A172 (cell line): ENCODE measurements around the gene TGFBR2. TPM values are rescaled to one million over a fixed set of nuclear protein-coding genes. Genes with fewer than 3 reads are reported as not detected.
"Not testable (repeated sequence)": the region's sequence is repeated elsewhere in the genome, so short reads cannot be mapped to it uniquely, and the experiment has no call there.

Source experiments
- DNase-seq: peaks from one replicate; pipeline ENCODE4 v3.0.0-alpha.2; 2015; ENCODE audit warnings: low spot score
- total RNA-seq: library from RNA; depleted of rRNA; stranded (reverse); fragments of >200 nt; shearing (Covaris generic); gene quantifications from 2 replicates; pipeline ENCODE4 v1.2.3, GENCODE V29; 2014

The TGFBR2 gene
- total RNA-seq, 1 experiment from 2014 or later, result 16.9 TPM

- DNase-seq, result no peak
Measured at GRCh38 chr3:30619318-30619717, 12.9 kb downstream of the TGFBR2 start.

GRCh38 chr3:30620402-30621360, 14.3 kb downstream of the TGFBR2 start:
- DNase-seq, result no peak

GRCh38 chr3:30621576-30621975, 15.2 kb downstream of the TGFBR2 start:
- DNase-seq, result no peak

GRCh38 chr3:30622047-30622545, 15.7 kb downstream of the TGFBR2 start:
- no peak for DNase-seq

GRCh38 chr3:30622790-30623189, 16.4 kb downstream of the TGFBR2 start:
- DNase-seq, result no peak

GRCh38 chr3:30623351-30623750, 16.9 kb downstream of the TGFBR2 start:
- DNase-seq, result peak; percentile 51

- DNase-seq, result not testable (repeated sequence)
Measured at GRCh38 chr3:30624480-30624879, 18.1 kb downstream of the TGFBR2 start.

GRCh38 chr3:30625541-30626438, 19.4 kb downstream of the TGFBR2 start:
- DNase-seq, result peak; percentile 46

GRCh38 chr3:30626443-30627180, 20.2 kb downstream of the TGFBR2 start:
- DNase-seq, result peak; percentile 86

GRCh38 chr3:30628205-30628900, 22.0 kb downstream of the TGFBR2 start:
- no peak for DNase-seq

GRCh38 chr3:30628901-30629590, 22.6 kb downstream of the TGFBR2 start:
- DNase-seq, result no peak

- no peak for DNase-seq
Measured at GRCh38 chr3:30629746-30630145, 23.3 kb downstream of the TGFBR2 start.

GRCh38 chr3:30630238-30631030, 24.0 kb downstream of the TGFBR2 start:
- DNase-seq, result no peak

- DNase-seq, result peak; percentile 67
Measured at GRCh38 chr3:30631243-30631904, 25.0 kb downstream of the TGFBR2 start.

GRCh38 chr3:30632065-30632464, 25.7 kb downstream of the TGFBR2 start:
- no peak for DNase-seq

- no peak for DNase-seq
Measured at GRCh38 chr3:30632521-30632920, 26.1 kb downstream of the TGFBR2 start.

- DNase-seq, result no peak
Measured at GRCh38 chr3:30633718-30634117, 27.3 kb downstream of the TGFBR2 start.

GRCh38 chr3:30634761-30635735, 28.6 kb downstream of the TGFBR2 start:
- no peak for DNase-seq
